DMS 273 (cell line): ENCODE results near the gene PLEKHA7.

ENCODE experiments used
- DNase-seq: peaks from one replicate; lab custom pipeline; 2025; ENCODE audit not compliant: unreplicated experiment; lab: John Stamatoyannopoulos, UW

The PLEKHA7 gene

DNA sequence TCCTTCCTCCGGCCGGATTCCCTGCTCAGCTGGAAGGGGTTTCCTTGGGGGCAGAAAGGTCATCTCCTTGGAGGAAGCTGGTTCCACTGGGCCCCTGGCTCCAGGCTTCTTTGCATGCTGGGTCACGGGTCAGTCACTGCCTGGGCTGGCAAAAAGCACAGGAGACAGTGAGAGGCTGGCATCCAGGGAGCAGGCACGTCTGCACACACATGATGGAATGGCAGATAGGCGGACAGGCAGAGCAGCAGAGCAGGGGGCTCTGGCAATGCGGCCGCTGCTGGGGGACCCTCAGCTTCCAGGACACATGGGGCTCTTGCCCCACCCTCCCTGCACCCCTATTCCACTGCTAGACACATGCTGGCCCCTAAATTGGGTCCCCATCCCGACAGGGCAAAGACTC is 235.3 kb downstream of the PLEKHA7 start:
- no peak for DNase-seq

DNA sequence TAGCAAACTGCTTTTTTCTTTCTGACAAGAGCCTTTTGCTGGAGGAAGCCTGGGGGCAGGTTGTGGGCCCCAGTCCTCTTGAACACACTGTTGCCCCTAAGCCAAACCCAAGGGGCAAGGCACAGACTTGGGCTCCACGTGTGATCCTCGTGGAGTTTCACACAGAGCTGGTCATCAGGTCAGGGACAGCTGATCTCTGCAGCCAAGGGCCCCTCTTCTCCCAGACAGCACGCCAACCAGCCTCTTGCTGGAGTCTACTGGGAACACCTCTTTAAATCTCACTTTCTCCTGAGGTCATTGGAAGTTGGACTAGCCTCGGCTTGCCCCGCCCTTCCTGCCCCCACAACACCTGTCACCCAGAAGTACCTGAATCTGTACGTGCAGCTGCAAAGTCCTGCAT is 235.9 kb downstream of the PLEKHA7 start:
- DNase-seq: peak; percentile 10

DNA sequence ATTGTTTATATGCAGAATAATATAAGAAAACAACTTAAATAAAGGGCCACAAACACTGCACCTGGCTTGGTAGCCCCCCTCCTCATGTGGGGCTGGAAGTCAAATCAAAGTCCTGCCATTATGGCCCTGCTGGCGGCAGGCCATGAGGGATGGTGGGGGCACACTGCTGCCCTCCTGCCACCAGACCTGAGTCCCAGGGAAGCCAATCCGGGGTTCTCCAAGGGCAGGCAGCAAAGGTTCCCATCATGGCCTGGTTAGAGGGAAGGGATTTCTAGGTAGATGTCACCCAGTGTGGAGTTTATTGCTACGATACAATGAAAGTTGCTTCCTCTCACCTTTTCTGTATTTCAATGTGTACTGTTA is 236.6 kb downstream of the PLEKHA7 start:
- no peak for DNase-seq

DNA sequence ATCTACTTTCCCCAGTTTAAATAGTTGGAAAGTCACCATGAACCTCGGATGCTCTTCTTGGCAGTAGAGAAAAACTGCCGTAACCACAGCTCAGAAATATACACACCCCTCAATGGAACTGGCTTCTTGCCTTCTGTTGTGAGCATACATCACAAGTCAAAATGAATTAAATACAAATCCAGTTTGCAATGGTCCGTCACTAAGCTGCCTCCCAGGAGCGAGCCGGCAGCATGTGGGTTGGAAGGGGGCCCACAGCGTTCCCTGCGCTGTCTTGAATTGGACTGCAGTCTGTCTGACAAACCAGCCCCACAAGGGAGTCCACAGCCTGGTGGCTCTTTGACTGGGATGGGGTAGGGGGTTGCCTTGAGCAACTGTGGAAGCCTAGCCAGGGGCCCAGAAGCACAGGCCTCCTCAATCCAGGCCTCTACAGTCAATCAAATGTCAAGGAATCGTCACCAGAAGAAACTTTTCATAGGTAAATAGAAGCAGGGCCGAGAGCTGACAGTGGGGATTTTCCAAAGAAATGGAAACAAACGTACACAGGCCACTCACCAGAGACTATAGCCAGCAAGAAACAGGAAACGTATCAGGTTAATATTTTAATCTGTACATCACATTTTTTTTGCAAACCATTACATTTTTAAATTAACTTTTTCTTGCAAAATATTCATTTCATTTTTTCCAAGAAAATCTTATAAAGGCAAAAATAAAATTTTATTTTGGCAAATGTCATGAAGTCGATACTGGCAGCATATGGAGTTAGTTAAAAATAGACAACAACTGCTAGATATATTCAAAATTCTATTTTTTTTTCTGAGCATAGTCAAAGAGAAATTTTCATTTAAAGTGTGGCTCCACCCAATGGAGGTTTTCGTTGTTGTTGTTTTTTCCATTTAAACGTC is 237.3 kb downstream of the PLEKHA7 start:
- no peak for DNase-seq

DNA sequence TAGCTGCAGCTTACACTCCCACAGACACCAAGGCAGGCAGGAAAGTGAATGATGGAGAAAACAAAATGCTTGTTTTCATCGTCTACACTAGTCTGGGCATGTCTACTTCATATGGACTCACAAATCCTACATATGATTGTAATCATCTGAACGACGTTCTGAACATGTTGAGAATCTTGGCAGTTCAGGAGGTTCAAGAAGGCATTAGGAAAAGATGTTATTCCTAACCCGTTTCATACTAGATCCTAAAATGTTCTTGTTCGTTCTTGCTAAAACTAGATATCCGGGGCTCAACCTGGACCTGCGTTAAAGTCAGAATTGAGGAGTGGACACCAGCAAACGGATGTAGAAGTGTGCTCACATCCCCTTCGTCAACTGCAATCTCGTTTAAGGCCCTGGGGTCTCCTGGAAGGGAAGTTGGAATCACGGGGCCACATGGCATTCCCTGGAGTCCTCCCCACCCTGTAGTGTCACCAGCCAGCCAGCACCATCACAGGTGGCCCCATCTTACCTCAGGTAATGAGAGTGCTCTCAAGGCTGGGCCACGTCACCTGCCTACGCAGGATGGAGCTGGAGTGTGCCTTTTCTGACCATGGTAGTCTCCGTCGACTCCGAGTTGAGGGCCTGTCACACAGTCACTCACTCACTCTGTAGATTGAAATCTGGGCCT is 238.5 kb downstream of the PLEKHA7 start:
- no peak for DNase-seq

DNA sequence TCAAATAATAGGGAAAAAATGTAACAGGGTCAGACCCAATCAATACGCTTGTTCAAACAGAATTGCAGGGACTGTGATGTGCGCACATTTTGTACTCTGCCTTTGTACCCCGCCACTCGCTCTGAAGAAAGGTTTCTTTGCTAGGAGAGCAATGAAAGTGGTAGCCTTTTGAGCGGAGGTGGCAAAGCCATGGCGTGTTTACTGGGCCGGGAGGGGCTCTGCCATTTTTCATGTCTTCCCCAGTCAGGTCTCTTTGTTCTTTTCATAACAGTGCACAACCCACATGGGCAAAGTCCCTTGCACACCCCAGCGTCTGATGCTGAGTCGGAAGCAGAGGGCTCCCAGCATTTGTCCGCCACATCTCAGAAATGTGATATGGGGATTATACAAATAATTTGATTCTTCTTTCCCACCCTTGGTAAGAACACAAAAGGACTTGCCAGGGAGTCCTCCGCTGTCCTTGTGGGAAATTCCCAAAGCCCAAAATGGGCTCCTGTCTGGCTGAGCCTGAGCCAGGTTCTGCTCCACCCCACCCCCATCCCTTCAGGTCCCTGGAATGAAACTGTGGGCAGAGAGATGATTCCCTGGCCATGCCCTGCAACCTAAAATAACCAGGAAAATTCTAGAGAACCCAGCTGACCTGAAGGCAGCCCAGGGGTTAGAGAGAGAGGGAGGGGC is 239.1 kb downstream of the PLEKHA7 start:
- no peak for DNase-seq

DNA sequence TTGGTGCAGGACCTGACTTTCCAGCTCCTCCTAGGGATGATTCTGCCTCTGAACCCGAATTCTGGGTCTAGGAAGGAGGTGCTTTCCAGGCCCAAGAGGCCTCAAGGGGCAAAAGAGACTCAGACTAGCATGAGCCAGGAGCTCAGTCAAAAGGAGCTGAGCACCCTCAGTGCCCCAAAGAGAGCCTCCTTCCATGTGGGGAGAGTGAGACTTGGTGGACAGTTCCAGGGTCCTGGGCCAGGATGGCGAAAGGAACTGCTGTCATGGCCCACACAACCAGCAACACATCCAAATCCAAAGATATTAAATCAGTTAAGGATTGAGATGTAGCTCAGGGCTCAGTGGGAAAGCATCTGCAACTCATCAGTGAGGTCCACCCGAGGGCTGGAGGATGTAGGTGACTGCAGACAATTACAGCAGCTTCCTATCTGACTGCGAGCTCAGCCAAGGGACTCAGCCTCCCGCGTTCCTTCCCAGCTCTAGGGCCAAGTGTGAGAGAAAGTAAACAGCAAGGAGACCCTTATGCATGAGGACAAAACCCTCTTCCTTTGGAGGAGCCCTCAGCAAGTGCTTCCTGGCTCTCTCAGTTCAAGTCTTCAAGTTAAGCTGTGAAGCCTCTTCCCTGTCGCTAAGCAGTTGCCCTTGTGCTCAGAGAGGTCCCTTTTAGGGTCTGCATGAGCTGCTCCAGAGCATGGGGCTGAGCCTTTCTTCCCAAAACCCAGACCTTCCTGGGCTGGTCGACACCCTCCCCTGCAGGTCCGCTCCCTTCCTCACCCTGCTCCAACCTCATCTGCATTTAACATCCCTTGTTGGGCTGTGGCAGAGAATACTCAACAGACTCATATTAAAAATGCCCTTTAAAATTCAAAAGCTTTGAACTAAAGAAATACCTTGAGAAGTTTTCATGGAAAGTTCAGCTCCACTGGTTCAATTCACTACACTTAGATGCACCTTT is 240.0 kb downstream of the PLEKHA7 start:
- DNase-seq: no peak

DNA sequence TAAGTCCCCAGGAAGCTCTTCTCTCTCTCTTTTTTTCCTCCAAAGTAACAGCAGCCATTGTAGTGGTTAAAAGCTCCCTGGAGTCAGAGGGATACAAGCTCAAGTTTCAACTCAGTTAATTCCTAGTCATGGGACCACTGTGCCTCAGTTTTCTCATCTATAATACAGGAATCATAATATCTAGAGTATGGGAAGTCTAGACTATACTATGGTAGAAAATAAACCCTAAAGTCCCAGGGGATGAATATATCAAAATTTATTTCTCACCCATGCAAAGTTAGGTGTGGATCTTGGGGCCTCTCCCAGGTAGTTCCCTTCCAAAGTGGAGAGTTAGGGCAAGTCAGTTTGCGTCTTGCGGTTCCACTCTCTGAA is 242.1 kb downstream of the PLEKHA7 start:
- no peak for DNase-seq

DNA sequence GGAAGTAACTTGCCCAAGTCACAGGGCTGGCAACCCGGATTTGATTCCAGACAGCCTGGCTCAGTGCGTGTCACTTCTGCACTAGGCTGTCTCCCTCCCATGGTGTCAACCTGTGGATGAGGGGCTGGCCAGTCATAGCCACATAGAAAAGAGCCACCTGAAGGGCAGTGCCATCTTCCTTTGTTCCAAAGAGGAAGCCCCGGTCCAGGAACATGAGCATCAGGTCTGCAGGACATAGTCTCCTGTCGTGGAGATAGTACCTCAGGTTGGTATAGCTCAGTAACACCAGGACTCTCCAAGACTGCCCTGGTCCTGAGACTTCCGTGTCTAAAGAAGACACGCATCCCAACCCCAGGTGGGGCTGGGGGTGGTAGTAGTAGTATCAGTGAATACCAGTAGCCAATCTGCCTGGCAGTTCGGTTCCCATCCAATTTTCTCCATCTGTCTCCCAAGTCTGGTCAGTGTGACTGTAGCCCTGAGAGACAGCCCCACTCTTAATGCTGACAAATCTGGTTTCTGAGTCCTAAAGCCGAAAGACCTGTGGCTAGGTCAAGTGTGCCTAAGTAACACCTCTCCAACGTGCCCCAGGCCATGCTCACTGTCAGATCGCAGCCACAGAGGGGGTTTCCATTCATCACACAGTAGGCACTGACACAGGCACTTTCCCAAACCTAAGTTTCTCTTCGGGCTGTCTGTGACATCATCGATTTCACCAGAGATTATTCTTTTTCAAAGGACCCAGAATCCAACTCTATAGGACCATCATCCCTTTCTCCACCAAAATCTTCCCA is 242.7 kb downstream of the PLEKHA7 start:
- DNase-seq: no peak

DNA sequence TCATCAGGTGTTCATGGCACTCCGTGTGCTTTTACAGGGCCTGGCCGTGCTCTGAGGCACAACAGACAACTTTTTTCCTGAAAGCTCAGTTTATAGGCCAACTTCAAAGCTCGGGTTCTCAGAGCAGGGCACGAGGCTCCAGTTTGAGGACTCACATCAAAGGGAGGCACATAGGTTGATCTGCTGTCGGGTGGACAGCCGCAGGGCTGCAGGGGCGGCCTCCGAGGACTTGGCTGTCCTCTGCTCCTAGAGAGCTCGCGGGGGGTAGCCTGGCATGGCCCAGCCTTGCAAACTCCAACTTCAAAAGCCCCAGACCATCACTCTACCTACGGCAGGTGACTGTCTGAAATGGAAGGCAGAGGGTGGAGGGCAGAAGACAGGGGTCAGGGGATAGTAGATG is 244.2 kb downstream of the PLEKHA7 start:
- no peak for DNase-seq

DNA sequence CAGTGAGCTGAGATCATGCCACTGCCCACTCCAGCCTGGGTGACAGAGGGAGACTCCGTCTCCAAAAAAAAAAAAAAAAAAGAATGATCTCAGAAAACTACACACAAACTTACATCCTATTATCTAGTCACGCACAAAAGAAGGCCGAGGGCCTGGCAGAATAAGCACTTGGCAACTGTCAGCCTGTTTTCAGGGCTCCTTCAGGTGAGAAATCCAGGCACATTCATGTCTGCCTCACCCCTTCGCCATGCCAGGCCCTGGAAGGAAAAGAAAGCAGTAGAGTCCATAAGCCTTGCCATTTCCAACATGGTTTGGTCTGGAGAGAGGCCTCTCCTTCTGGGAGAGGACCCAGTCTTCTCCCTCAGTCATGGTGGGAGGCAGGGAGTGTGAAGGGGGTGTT is 244.8 kb downstream of the PLEKHA7 start:
- DNase-seq: no peak

DNA sequence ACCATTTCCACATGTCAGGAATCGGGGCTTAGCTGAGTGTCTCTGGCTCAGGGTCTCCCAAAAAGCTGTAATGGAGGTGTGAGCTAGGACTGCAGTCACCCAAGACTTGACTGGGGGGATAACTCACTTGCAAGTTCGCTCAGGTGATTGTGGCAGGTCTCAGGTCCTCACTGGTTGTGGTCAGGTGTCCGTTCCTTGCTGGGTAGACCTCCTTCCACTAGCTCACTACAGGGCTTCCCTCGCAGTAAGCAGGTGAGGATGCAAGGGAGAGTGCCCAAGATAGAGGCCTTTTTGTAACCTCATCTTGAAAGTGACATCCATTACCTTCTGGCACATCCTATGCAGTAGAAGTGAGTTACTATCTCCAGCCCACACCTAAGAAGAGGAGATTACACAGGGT is 246.3 kb downstream of the PLEKHA7 start:
- DNase-seq: no peak

DNA sequence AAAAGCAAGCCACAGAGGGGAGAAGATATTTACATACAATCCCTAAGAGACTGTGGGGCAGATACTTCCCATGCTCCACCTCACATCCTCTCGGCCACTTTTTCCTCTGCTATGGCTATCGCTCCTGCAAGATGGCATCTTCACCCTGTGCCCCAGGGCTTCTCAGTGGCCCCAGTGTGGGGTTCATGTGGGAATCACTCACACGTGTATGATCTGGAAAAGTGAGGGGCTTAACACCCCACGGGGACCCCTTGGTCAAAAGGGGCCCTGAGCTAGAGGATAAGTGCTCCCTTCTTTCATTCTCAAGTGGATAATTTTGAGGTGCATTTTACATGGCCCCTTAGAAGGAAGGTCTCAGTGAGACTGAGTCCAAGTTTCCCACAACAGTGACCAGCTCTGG is 247.1 kb downstream of the PLEKHA7 start:
- no peak for DNase-seq

DNA sequence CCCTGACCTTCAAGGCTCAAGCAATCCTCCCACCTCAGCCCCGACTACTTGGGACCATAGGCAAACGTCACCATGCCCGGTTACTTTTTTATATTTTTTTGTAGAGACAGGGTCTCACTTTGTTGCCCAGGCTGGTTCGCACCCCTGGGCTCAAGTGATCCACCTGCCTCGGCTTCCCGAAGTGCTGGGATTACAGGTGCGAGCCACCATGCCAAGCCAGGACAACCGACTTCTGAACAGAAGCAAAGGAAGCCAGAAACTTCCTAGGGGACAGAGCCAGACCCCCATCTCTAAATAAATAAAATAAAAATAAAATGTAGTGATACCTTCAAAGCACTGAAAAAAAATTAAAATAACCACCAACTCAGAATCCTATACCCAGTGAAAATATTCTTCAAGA is 249.3 kb downstream of the PLEKHA7 start:
- DNase-seq: no peak

DNA sequence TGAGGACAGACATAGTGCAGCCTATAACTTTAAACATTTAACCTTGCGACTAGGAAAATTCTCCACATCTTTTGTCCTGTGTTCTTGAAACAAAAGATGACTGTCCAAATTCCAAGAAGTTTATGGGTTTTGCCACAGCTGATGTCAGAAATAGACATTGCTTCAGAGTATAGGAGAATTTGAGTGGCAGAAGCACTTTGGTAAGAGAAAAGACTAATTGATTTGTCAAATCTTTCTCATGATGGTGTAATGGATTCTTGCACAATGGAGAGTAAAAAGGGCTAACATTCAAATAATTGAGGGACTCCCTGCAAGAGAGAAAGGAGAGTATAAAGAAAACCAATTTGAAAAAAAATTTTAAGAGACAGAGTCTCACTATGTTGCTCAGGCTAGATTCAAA is 250.5 kb downstream of the PLEKHA7 start:
- no peak for DNase-seq

DNA sequence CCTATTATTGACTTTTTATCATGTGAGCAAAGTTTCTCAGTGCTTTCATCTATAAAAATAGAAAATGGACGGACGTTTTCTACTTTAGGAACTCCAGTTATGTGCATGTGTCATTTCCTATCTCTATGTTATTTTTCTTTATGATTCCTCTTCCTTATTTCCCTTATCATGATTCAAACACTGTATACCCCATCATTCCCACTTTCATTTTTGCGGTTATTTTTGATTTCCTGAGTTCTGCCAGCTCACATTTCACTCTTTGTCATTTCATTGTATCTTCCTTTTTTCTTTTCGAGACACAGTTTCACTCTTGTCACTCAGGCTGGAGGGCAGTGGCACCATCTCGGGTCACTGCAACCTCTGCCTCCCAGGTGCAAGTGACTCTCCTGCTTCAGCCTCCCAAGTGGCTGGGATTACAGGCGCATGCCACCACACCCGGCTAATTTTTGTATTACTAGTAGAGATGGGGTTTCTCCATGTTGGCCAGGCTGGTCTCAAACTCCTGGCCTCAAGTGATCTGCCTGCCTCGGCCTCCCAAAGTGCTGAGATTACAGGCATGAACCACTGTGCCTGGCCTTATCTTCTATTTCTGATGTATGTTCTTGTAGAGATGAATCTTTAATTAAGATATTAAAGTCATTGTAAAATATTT is 254.2 kb downstream of the PLEKHA7 start:
- DNase-seq: no peak

DNA sequence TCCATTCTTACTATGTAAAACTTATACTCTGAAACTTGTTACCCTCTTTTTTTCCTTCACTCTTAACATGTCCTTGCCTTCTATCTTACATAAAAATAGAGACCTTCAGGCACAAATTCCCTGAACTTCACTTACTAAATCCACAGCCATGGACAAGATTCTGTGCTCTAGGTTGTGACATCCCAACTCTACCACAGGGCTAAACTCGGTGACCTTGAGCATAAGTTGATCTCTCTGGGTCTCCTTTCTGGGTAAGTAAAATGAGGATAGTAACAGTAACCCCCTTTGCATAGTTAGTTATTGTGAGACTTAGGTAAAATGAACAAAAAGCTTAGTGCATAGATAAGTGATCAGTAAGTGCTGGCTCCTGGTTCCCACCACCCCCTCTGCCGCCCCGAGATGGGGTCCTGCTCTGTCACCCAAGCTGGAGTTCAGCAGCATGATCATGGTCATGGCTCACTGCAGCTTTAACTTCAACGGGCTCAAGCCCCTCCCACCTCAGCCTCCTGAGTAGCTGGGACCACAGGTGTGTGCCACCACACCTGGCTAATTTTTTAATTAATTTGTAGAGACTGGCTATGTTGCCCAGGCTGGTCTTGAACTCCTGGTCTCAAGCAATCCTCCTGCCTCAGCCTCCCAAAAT is 255.7 kb downstream of the PLEKHA7 start:
- DNase-seq: no peak

DNA sequence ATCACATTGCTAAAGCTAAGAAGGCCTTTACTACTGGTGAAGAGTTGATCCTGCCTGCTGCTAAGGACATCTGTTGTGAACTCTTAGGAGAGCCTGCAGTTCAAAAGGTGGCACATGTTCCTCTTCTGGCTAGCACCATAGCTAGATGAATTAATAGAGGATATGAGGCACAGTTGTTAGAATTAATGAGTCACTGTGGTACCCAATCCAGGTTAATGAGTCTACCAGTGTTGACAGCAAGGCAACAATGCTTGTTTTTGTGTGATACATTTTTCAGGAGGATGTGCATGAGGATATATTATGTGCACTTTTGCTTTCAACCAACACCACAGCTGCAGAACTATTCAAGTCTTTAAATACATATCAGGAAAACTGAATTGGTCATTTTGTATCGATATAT is 263.8 kb downstream of the PLEKHA7 start:
- no peak for DNase-seq

DNA sequence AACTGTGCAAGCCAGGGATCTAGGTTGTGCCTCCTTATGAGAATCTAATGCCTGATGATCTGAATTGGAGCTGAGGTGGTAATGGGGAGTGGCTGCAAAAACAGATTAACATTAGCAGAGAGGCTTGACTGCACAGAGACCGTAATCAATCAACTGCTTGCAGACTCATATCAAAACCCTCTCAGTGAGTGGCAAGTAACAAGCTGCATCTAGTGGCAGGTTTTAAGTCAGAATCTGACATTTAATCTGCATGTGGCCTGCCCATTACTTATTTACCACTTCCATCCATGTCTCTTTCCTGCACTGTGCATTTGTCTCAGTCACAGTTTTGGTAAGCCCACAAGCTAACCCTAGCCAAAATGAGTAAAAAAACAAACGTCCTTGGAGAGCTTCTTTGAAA is 264.5 kb downstream of the PLEKHA7 start:
- DNase-seq: no peak
